ENCODE measurements around the gene FANCM.
"Not testable (repeated sequence)": the region's sequence is repeated elsewhere in the genome, so short reads cannot be mapped to it uniquely, and the experiment has no call there.

Gene FANCM

GRCh38 chr14:45135659-45136395 lies at the start of gene FANCM:
TSS of gene FANCM (plus strand) at chr14:45135930. CDS start at chr14:45136032, 102 bp downstream.
- peak; percentile 91 for DNase-seq

- peak; percentile 33 for DNase-seq
These were observed 45.9 kb upstream of the FANCM start for GRCh38 chr14:45089813-45090212.

- no peak for DNase-seq
These were observed 44.0 kb upstream of the FANCM start for GRCh38 chr14:45091710-45092109.

GRCh38 chr14:45094275-45094674 lies 41.5 kb upstream of the FANCM start:
- no peak for DNase-seq

GRCh38 chr14:45095143-45095542 lies 40.6 kb upstream of the FANCM start:
- no peak for DNase-seq

- DNase-seq, result no peak
These were observed 39.5 kb upstream of the FANCM start for GRCh38 chr14:45096218-45096617.

GRCh38 chr14:45103806-45104205 lies 31.9 kb upstream of the FANCM start:
- no peak for DNase-seq

- no peak for DNase-seq
These were observed 31.2 kb upstream of the FANCM start for GRCh38 chr14:45104561-45104960.

- no peak for DNase-seq
These were observed 22.6 kb upstream of the FANCM start for GRCh38 chr14:45112896-45113781.

GRCh38 chr14:45114327-45114726 lies 21.4 kb upstream of the FANCM start:
- no peak for DNase-seq

- DNase-seq, result no peak
These were observed 17.1 kb upstream of the FANCM start for GRCh38 chr14:45118594-45118993.

GRCh38 chr14:45120096-45120495 lies 15.6 kb upstream of the FANCM start:
- DNase-seq, result no peak

- no peak for DNase-seq
These were observed 12.5 kb upstream of the FANCM start for GRCh38 chr14:45123271-45123670.

GRCh38 chr14:45125754-45126153 lies 10.0 kb upstream of the FANCM start:
- DNase-seq, result no peak

GRCh38 chr14:45128963-45129629 lies 6.6 kb upstream of the FANCM start:
- no peak for DNase-seq

GRCh38 chr14:45133683-45134050 lies 2.1 kb upstream of the FANCM start:
- no peak for DNase-seq

- peak; percentile 96 for DNase-seq
These were observed 1.4 kb upstream of the FANCM start, which contains the start of gene FKBP3 for GRCh38 chr14:45134051-45134958. TSS of gene FKBP3 (minus strand) at chr14:45134481. CDS start at chr14:45134456, 25 bp downstream.

GRCh38 chr14:45135156-45135555 lies 574 bp upstream of the FANCM start:
- no peak for DNase-seq

GRCh38 chr14:45136399-45136798 lies 669 bp downstream of the FANCM start:
- DNase-seq, result no peak

GRCh38 chr14:45140661-45141187 lies 5.0 kb downstream of the FANCM start:
- DNase-seq, result no peak

- not testable (repeated sequence) for DNase-seq
These were observed 6.4 kb downstream of the FANCM start for GRCh38 chr14:45142083-45142482.

- no peak for DNase-seq
These were observed 8.9 kb downstream of the FANCM start for GRCh38 chr14:45144658-45145057.
